SK-N-SH (cell line): ENCODE results near the gene PPRC1. TPM values are rescaled to one million over a fixed set of nuclear protein-coding genes. Genes with fewer than 3 reads are reported as not detected.

Experiments used
- CTCF ChIA-PET: fragments of 300-600, 350-600 bp; formaldehyde crosslinking; extraction: SDS; loops from one replicate; lab custom pipeline; 2021; lab: Yijun Ruan, JAX
- POLR2A ChIA-PET: fragments of 350-600 bp; sonication (Branson Sonifier 250); formaldehyde crosslinking; extraction: SDS; loops from one replicate; lab custom pipeline; 2020; ENCODE audit warnings: antibody characterized with exemption, inconsistent platforms; lab: Yijun Ruan, JAX
- DNase-seq: peaks from one replicate; pipeline ENCODE4 v3.0.0; 2012
- H2AFZ ChIP-seq: fragments of 200-600 bp; sonication (generic); 2 replicates; pipeline ENCODE4 v1.8.1; 2016; ENCODE audit warnings: antibody characterized with exemption, mild to moderate bottlenecking, low read depth
- H3F3A ChIP-seq: fragments of 200-600 bp; sonication (generic); replicated peaks from 2 replicates; pipeline ENCODE3; 2016; ENCODE audit warnings: antibody characterized with exemption, mild to moderate bottlenecking; ENCODE audit not compliant: insufficient read depth
- H3K27ac ChIP-seq, 2 experiments: fragments of 200-500 bp in 1 of 2; fragments of 200-600 bp in 1 of 2; sonication (Bioruptor generic) in 1 of 2; sonication (generic), shearing (Covaris generic) in 1 of 2; 2 replicates each; pipeline versions ENCODE4 v1.5.1 to v1.6.1; 2014 to 2016; ENCODE audit warnings: low read depth in 2 of 2, inconsistent platforms in 1 of 2, low read length in 1 of 2, mild to moderate bottlenecking in 1 of 2, mixed read lengths in 1 of 2
- H3K27me3 ChIP-seq: fragments of 200-600 bp; sonication (generic), shearing (Covaris generic); 2 replicates; pipeline ENCODE4 v1.6.1; 2016; ENCODE audit warnings: mixed run types; ENCODE audit not compliant: insufficient read depth
- H3K36me3 ChIP-seq, 2 experiments: fragments of 200-500 bp in 1 of 2; fragments of 200-600 bp in 1 of 2; sonication (Bioruptor generic) in 1 of 2; sonication (generic) in 1 of 2; replicated peaks in 1 of 2; 2 replicates each; pipeline versions ENCODE3 to v1.5.1; 2014 to 2016; ENCODE audit warnings: low read length in 1 of 2, mild to moderate bottlenecking in 1 of 2; ENCODE audit not compliant: insufficient read depth in 2 of 2, control insufficient read depth in 1 of 2
- H3K4me1 ChIP-seq, 2 experiments: fragments of 200-500 bp in 1 of 2; fragments of 200-600 bp in 1 of 2; sonication (Bioruptor generic) in 1 of 2; sonication (generic), shearing (Covaris generic) in 1 of 2; 2 replicates each; pipeline versions ENCODE4 v1.5.1 to v1.6.1; 2014 to 2016; ENCODE audit warnings: low read depth in 1 of 2, low read length in 1 of 2, mixed run types in 1 of 2; ENCODE audit not compliant: insufficient read depth in 2 of 2, control insufficient read depth in 1 of 2
- H3K4me2 ChIP-seq: fragments of 200-600 bp; sonication (generic), shearing (Covaris generic); 2 replicates; pipeline ENCODE4 v1.6.1; 2017; ENCODE audit warnings: mixed run types
- H3K4me3 ChIP-seq, 2 experiments: fragments of 200-500 bp in 1 of 2; fragments of 200-600 bp in 1 of 2; sonication (Bioruptor generic) in 1 of 2; sonication (generic), shearing (Covaris generic) in 1 of 2; 2 replicates each; pipeline versions ENCODE4 v1.5.1 to v1.8.1; 2014 to 2016; ENCODE audit warnings: low read depth in 2 of 2, inconsistent platforms in 1 of 2, low read length in 1 of 2, mild to moderate bottlenecking in 1 of 2, mixed read lengths in 1 of 2, moderate library complexity in 1 of 2
- H3K79me2 ChIP-seq: fragments of 200-600 bp; sonication (generic); 2 replicates; pipeline ENCODE4 v1.8.1; 2017; ENCODE audit warnings: mild to moderate bottlenecking; ENCODE audit not compliant: insufficient read depth
- H3K9ac ChIP-seq: fragments of 200-600 bp; sonication (generic); 2 replicates; pipeline ENCODE4 v1.6.1; 2017; ENCODE audit warnings: mixed run types
- H3K9me2 ChIP-seq: fragments of 200-600 bp; sonication (generic); 2 replicates; pipeline ENCODE4 v1.6.1; 2017; ENCODE audit warnings: mixed run types
- H3K9me3 ChIP-seq: fragments of 200-600 bp; sonication (generic); 2 replicates; pipeline ENCODE4 v1.6.1; 2017; ENCODE audit warnings: mixed run types, mild to moderate bottlenecking, moderate library complexity
- H4K20me1 ChIP-seq: fragments of 200-600 bp; sonication (generic); 2 replicates; pipeline ENCODE4 v1.6.1; 2017; ENCODE audit warnings: mild to moderate bottlenecking, mixed run types; ENCODE audit not compliant: insufficient read depth
- CHD2 ChIP-seq: fragments of 150-350 bp; IDR thresholded peaks from 2 replicates; pipeline ENCODE4 v1.6.1; 2018; ENCODE audit warnings: low read length; ENCODE audit not compliant: partially characterized antibody
- FOXM1 ChIP-seq: IDR thresholded peaks from 2 replicates; pipeline ENCODE4 v1.4.0; 2012; ENCODE audit warnings: low read depth, mild to moderate bottlenecking
- JUND ChIP-seq: IDR thresholded peaks from 2 replicates; pipeline ENCODE4 v1.4.0; 2012
- MXI1 ChIP-seq: IDR thresholded peaks from 2 replicates; pipeline ENCODE4 v1.6.1; 2012; ENCODE audit warnings: mild to moderate bottlenecking, low read depth, low read length, improper control_type of control experiment
- NFIC ChIP-seq: IDR thresholded peaks from 2 replicates; pipeline ENCODE4 v1.4.0; 2012; ENCODE audit warnings: borderline replicate concordance
- RAD21 ChIP-seq: IDR thresholded peaks from 2 replicates; pipeline ENCODE4 v1.6.1; 2012; ENCODE audit warnings: mild to moderate bottlenecking, low read length
- RXRA ChIP-seq: IDR thresholded peaks from 2 replicates; pipeline ENCODE4 v1.4.0; 2012; ENCODE audit warnings: low read depth, mild to moderate bottlenecking, borderline replicate concordance
- SMC3 ChIP-seq: IDR thresholded peaks from 2 replicates; pipeline ENCODE4 v1.6.1; 2012; ENCODE audit warnings: low read depth, low read length, improper control_type of control experiment
- TCF12 ChIP-seq: IDR thresholded peaks from 2 replicates; pipeline ENCODE4 v1.4.0; 2012
- WGBS: methylation state at CpG from one replicate; pipeline ENCODE4 v1.1.6; 2017; ENCODE audit warnings: low lambda C conversion rate; 5-methylcytosine and 5-hydroxymethylcytosine counted together
- polyA plus RNA-seq, 3 experiments: library from polyadenylated mRNA; depleted of rRNA; stranded (reverse); fragments of >200 nt; gene quantifications; 2 replicates each; pipeline ENCODE4 v1.2.3, GENCODE V29; 2012
- small RNA-seq, 7 experiments: library from RNA; depleted of rRNA; stranded (forward); fragments of <200 nt; gene quantifications; one replicate each; pipeline ENCODE3, GENCODE V24; 2012
- TF ChIP-seq, protein P1 (sequence below): IDR thresholded peaks from 2 replicates; pipeline ENCODE4; 2012
- TF ChIP-seq, protein P2 (sequence below): IDR thresholded peaks from 2 replicates; pipeline ENCODE4 v1.4.0; 2012; ENCODE audit warnings: low read depth
- TF ChIP-seq, protein P3 (sequence below): IDR thresholded peaks from 2 replicates; pipeline ENCODE4 v1.4.0; 2012; ENCODE audit warnings: low read depth, borderline replicate concordance

PPRC1 gene
- polyA plus RNA-seq, 1 of the 3 experiments (the other 2 are of a cell fraction), result 23.1 TPM

DNA sequence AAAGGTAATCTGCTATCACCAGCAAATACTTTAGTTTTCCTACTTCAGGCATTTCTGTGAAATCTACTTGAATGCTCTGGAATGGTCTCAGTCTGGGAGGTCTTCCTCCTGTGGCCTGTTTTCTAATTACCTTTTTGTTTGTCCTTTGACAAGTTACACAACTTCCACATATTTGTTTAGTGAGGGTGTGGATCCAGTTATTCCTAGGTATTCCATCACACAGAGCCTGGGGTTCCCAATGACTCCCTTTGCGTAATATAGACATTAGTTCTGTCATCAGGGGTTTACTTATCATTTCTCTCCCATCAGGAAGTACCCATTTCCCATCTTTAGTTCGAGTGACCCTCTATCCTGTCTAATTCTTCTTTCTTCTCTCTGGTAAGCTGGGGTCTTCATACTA, 65.2 kb downstream of the PPRC1 start:
- Histone ChIP-seq H2AFZ (no peak overlapping the region), H3K9me2 (no peaks in the 10 kb centered on the region), H3K9ac (no peak overlapping the region), H3K36me3 (no peaks in the 10 kb centered on the region), H3K4me3 (no peak overlapping the region), H3K4me1 (no peaks in the 10 kb centered on the region)
- 39% methylated on average over 2 of the region's 2 CpGs for WGBS
- CTCF ChIA-PET, result interaction anchor here (1.5 to 2.1 kb wide), 2 partner anchors 29 to 281 kb away, joined by 3 to 6 read pairs; no protein-coding TSS in a partner anchor
- TF ChIP-seq, protein P1, sequence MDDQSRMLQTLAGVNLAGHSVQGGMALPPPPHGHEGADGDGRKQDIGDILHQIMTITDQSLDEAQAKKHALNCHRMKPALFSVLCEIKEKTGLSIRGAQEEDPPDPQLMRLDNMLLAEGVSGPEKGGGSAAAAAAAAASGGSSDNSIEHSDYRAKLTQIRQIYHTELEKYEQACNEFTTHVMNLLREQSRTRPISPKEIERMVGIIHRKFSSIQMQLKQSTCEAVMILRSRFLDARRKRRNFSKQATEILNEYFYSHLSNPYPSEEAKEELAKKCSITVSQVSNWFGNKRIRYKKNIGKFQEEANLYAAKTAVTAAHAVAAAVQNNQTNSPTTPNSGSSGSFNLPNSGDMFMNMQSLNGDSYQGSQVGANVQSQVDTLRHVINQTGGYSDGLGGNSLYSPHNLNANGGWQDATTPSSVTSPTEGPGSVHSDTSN, result no peak
- no peak for TF ChIP-seq CHD2
- TF ChIP-seq, protein P2, sequence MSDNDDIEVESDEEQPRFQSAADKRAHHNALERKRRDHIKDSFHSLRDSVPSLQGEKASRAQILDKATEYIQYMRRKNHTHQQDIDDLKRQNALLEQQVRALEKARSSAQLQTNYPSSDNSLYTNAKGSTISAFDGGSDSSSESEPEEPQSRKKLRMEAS, result no peak
- TF ChIP-seq, protein P3, sequence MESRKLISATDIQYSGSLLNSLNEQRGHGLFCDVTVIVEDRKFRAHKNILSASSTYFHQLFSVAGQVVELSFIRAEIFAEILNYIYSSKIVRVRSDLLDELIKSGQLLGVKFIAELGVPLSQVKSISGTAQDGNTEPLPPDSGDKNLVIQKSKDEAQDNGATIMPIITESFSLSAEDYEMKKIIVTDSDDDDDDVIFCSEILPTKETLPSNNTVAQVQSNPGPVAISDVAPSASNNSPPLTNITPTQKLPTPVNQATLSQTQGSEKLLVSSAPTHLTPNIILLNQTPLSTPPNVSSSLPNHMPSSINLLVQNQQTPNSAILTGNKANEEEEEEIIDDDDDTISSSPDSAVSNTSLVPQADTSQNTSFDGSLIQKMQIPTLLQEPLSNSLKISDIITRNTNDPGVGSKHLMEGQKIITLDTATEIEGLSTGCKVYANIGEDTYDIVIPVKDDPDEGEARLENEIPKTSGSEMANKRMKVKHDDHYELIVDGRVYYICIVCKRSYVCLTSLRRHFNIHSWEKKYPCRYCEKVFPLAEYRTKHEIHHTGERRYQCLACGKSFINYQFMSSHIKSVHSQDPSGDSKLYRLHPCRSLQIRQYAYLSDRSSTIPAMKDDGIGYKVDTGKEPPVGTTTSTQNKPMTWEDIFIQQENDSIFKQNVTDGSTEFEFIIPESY, result no peak
- no peak for TF ChIP-seq TCF12
- TF ChIP-seq NFIC, result no peak
- TF ChIP-seq MXI1, result no peak
- TF ChIP-seq RAD21, result no peak
- no peak for TF ChIP-seq JUND
- TF ChIP-seq RXRA, result no peak
- TF ChIP-seq SMC3, result no peak
- TF ChIP-seq FOXM1, result no peak
- TF ChIP-seq, all 33 proteins: peak for 0
- Histone ChIP-seq H3F3A (no peaks in the 10 kb centered on the region), H3K27me3 (no peaks in the 10 kb centered on the region; the same call in 1 of the 2 replicates), H3K4me2 (no peak overlapping the region), H4K20me1 (no peaks in the 10 kb centered on the region), H3K9me3 (no peaks in the 10 kb centered on the region), H3K27ac (no peak overlapping the region), H3K79me2 (no peaks in the 10 kb centered on the region)
- DNase-seq, result no peak
- POLR2A ChIA-PET, result no interaction called here

Small RNAs within 50 kb of the gene (small RNA-seq; reads per million reads assigned to genes)
- gene AL500527.1 (0 reads per million in 7 experiments), gene AL500527.2 (0 reads per million in 7 experiments)

Other genes starting within 250 kb of the PPRC1 start
- gene ARMH3, start 76.9 kb upstream of the PPRC1 start, polyA plus RNA-seq (2012; rRNA removed), result 12.1 and 16.8 TPM in 2 replicates
- 7.3 and 7.8 TPM in 2 replicates for gene HPS6, start 67.7 kb upstream of the PPRC1 start, polyA plus RNA-seq (2012; rRNA removed)
- gene LDB1, start 12.7 kb upstream of the PPRC1 start, polyA plus RNA-seq (2012; rRNA removed), result 85.9 and 113 TPM in 2 replicates
- 71.8 and 94.6 TPM in 2 replicates for gene NOLC1, start 19.3 kb downstream of the PPRC1 start, polyA plus RNA-seq (2012; rRNA removed)
- 0.25 and 0.29 TPM in 2 replicates for gene ELOVL3, start 93.3 kb downstream of the PPRC1 start, polyA plus RNA-seq (2012; rRNA removed)
- not detected in 2 replicates for gene PITX3, start 108.5 kb downstream of the PPRC1 start, polyA plus RNA-seq (2012; rRNA removed)
- 11.4 and 12.3 TPM in 2 replicates for gene GBF1, start 112.5 kb downstream of the PPRC1 start, polyA plus RNA-seq (2012; rRNA removed)